Activated naive CD4-positive, alpha-beta T cell treated with anti-CD3 and anti-CD28 coated beads for 36 hours (primary cell): ENCODE results near the gene TBC1D22A. TPM values are rescaled to one million over a fixed set of nuclear protein-coding genes. Genes with fewer than 3 reads are reported as not detected.

Experiments
- CTCF ChIA-PET: fragments of 350-600 bp; sonication (Branson Sonifier 250); formaldehyde crosslinking; loops from one replicate; lab custom pipeline; 2021; ENCODE audit warnings: antibody characterized with exemption; lab: Charles Lee
- DNase-seq: peaks from one replicate; pipeline ENCODE4 v3.0.0-alpha.2; 2020
- H3K27ac Mint-ChIP-seq: one replicate; pipeline ENCODE4 v1.8.0; 2021; ENCODE audit warnings: mild to moderate bottlenecking, mixed read lengths
- H3K27me3 Mint-ChIP-seq: one replicate; pipeline ENCODE4 v1.8.0; 2021; ENCODE audit warnings: low read depth, mixed read lengths
- H3K36me3 Mint-ChIP-seq: one replicate; pipeline ENCODE4 v1.8.0; 2021; ENCODE audit warnings: low read depth, mixed read lengths
- H3K4me1 Mint-ChIP-seq: one replicate; pipeline ENCODE4 v1.8.0; 2021; ENCODE audit warnings: low read depth, mixed read lengths
- H3K4me3 Mint-ChIP-seq: one replicate; pipeline ENCODE4 v1.8.0; 2021; ENCODE audit warnings: mild to moderate bottlenecking, moderate library complexity, mixed read lengths
- H3K9me3 Mint-ChIP-seq: one replicate; pipeline ENCODE4 v1.8.0; 2021; ENCODE audit warnings: mixed read lengths
- intact Hi-C: fragments of 100-400 bp; cut with micrococcal nuclease; formaldehyde crosslinking; loops from one replicate; pipeline ENCODE4 v1.15.1; 2023
- total RNA-seq, 2 experiments: library from RNA; stranded (reverse); gene quantifications; one replicate each; pipeline ENCODE4 v1.2.3, GENCODE V29; 2021

The TBC1D22A gene
- total RNA-seq, 2 experiments from 2014 or later, result 20.1 to 21.4 TPM

DNA sequence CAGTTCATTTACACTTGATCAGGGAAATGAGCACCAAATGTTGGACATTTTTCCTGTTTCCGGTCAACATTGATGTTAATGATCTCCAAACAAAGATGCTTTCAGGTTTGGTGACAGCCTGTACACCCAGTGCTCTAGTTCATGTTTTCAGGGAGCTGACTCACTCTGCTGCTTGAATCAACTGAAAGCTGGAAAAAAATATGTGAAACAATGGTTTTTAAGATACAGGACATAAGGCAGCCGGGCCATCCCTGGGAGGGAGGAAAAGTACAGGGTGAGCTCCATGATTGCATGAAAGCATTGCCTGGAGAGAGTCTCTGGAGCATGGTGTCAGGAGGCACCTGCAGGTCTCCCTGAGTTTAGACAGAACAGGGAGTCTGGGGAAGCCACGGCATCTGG is 259.6 kb downstream of the TBC1D22A start:
- H3K27ac Mint-ChIP-seq, result no peak overlapping the region
- CTCF ChIA-PET, result no interaction called here
- DNase-seq, result no peak
- intact Hi-C loops, result no loop called here
- H3K4me3 Mint-ChIP-seq, result no peak overlapping the region
- H3K36me3 Mint-ChIP-seq, result peaks cover 5% of the 10 kb centered on the region
- no peaks in the 10 kb centered on the region for H3K27me3 Mint-ChIP-seq
- H3K9me3 Mint-ChIP-seq, result no peaks in the 10 kb centered on the region
- H3K4me1 Mint-ChIP-seq, result peaks cover 34% of the 10 kb centered on the region

DNA sequence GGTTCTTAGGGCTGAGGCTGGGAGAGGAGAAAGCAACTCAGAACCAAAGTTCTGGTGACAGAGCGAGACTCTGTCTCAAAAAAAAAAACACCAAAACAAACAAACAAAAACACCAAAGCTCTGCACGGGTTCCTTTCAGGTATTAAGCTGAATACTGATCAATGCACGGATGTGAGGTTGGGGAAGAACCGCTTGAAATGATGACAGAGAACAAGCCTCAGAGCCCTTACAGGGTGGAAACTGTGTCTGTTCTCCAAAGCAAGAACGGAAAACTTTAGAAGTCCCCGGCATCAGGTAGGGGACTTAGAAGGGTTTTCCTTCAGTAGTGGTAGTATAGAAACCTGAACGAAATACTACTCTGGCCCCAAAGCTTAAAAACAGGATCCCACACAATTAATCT is 260.0 kb downstream of the TBC1D22A start:
- peak; percentile 15 for DNase-seq
- CTCF ChIA-PET, result interaction anchor here (0.6 kb wide), 1 partner anchor 8 kb away, joined by 3 read pairs; no protein-coding TSS in a partner anchor
- Mint-ChIP-seq H3K27ac (no peak overlapping the region), H3K27me3 (no peaks in the 10 kb centered on the region), H3K4me1 (peaks cover 34% of the 10 kb centered on the region), H3K4me3 (no peak overlapping the region), H3K9me3 (no peaks in the 10 kb centered on the region), H3K36me3 (peaks cover 5% of the 10 kb centered on the region)
- intact Hi-C loops, result no loop called here

DNA sequence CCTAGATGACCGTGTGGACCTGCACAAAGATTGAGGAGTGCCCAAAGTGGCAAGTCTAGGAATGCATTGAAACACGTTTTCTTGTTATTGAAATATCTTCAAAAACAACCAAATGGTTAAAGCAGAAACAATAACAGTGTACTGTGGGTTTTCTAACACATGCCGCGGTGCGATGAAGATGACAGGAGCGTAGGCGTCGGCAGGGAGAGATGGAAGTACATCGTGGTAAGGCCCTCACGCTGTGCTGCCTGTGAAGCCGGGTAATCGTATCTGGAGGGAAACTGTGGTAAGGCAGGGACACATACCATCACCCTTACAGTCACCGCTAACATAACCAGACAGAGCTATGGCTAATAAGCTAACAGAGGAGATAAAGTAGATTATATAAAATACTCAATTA is 261.4 kb downstream of the TBC1D22A start:
- no peak for DNase-seq
- Mint-ChIP-seq H3K4me1 (peaks cover 34% of the 10 kb centered on the region), H3K36me3 (peaks cover 5% of the 10 kb centered on the region), H3K27ac (no peak overlapping the region), H3K9me3 (no peaks in the 10 kb centered on the region), H3K27me3 (no peaks in the 10 kb centered on the region), H3K4me3 (no peak overlapping the region)
- intact Hi-C loops, result no loop called here
- CTCF ChIA-PET, result no interaction called here

DNA sequence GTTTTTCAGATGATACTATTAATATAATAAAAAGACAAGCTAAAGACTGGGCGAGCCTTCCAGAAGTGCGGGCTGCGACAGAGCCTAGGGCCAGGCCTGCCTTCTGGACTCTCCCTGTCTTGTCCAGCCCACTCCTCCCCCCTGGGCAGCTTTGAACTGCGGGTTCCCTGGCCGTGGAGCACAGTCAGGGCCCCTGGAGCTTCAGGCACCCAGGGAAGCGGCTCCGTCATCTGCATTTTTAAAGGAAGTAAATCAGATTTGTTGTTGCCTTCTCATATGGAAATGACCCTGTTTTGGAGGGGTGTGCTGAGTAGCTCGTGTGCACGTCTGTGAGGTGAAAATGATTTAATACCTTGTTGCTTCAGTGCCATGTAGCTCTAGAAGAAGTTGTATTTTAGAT is 265.3 kb downstream of the TBC1D22A start:
- Mint-ChIP-seq H3K27me3 (no peaks in the 10 kb centered on the region), H3K9me3 (no peaks in the 10 kb centered on the region), H3K4me1 (peaks cover 8% of the 10 kb centered on the region), H3K4me3 (no peak overlapping the region), H3K27ac (no peak overlapping the region), H3K36me3 (peaks cover 3% of the 10 kb centered on the region)
- CTCF ChIA-PET, result interaction anchor here (0.6 kb wide), 1 partner anchor 190 kb away, joined by 4 read pairs; no protein-coding TSS in a partner anchor
- intact Hi-C loops, result no loop called here
- DNase-seq, result no peak

DNA sequence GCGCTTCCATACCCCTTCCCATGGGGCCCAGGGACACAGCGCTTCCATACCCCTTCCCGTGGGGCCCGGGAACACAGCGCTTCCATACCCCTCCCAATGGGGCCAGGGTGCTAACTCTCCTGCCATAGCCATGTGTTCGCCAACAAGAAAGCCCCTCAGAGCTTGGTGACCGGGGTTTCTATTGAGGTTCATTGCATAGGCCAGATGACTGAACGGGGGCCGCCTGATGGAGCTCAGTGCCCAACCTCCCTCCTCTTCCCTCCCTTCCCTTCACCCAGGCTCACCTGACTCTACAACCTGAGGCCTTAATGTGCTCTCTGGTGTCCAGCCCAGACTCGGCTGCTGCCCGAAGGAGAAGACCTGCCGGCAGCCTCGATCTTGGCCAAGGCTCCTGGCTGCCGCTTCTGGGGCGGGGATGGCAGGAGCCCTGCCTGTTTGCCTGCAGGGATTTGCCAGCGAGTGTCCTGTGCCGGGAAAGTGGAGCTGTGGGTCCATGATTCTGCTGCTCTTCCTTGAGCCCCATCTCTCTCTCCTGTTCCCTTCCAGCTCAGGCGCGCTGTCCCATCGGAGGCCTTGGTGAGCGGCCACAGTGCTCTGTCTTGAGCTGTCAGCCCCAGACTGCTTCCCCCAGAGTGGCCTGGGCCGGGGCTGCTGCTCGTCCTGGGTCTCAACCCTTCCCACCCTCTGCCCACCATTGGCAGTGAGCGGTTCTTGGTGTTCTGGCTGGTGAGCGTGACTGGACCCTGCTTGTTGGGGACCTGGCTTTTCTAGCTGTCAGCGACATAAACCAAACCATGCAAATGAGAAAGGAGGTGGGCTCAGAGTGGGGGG is 267.0 kb downstream of the TBC1D22A start:
- CTCF ChIA-PET, result no interaction called here
- H3K27me3 Mint-ChIP-seq, result no peaks in the 10 kb centered on the region
- intact Hi-C loops, result no loop called here
- no peaks in the 10 kb centered on the region for H3K9me3 Mint-ChIP-seq
- DNase-seq, result no peak
- no peaks in the 10 kb centered on the region for H3K4me1 Mint-ChIP-seq
- no peaks in the 10 kb centered on the region for H3K36me3 Mint-ChIP-seq
- no peak overlapping the region for H3K4me3 Mint-ChIP-seq
- no peak overlapping the region for H3K27ac Mint-ChIP-seq

DNA sequence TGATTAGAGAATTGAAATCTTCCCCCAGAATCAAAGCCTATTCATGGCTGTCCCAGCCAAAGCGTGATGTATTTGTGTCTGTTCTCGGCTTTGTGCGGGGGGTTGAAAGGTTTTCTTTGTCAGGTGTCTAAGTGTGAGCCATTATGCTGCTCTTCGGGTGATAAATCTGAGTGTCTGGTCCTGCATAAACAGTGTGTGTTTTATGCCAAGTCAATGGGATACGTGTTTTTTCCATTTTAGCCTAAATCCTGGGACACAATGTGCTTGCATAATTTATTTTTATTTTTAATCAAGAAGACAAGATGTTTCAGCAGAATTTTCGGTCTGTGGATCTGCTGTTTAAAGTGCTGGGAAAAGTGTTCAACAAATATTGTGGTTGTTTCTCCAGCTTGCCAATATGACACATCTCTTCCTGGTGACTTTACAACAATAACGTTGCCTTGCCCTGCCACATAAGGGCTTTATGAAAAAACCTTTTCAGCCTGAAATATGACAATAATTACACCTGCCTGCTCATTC is 267.8 kb downstream of the TBC1D22A start:
- no peak for DNase-seq
- CTCF ChIA-PET, result no interaction called here
- H3K36me3 Mint-ChIP-seq, result no peaks in the 10 kb centered on the region
- no peaks in the 10 kb centered on the region for H3K4me1 Mint-ChIP-seq
- no peak overlapping the region for H3K4me3 Mint-ChIP-seq
- no peaks in the 10 kb centered on the region for H3K27me3 Mint-ChIP-seq
- no peaks in the 10 kb centered on the region for H3K9me3 Mint-ChIP-seq
- intact Hi-C loops, result no loop called here
- H3K27ac Mint-ChIP-seq, result no peak overlapping the region

DNA sequence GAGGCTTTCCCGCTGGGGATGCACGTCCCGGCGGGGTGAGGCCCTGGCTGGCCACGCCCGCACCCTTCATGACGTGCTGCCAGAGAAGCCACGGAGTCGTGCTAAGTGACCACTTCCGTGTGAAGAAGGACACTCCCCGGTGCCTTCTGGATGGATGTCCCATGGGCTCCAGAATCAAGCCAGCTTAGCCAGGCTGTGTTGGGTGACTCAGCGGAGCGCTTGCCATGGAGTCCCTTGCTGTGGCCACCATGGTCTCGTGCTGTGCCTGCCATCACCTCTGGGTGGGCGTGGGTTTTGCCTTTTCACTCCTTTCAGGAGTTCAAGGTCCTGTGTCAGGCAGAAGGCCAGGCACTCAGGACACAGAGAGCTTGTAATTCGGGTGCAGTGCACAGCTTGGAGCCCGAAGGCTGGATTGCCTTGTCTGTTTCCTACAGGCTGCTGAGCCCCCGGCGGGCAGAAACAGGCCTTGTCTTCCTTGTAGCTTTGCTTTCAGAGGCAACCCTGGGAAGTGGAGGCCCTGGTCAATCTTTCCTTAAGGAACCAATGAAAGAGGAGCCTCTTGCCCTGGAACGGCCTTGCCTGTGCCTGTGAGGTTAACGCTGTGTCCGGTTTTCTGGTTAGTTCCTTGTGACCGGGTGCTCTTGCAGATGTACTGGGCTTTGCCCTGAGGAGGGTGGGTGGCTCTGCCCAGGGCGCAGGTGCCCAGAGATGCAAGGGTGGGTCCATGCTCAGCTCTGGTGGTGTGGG is 268.6 kb downstream of the TBC1D22A start:
- no peak for DNase-seq
- CTCF ChIA-PET, result no interaction called here
- Mint-ChIP-seq H3K4me1 (no peaks in the 10 kb centered on the region), H3K9me3 (no peaks in the 10 kb centered on the region), H3K36me3 (no peaks in the 10 kb centered on the region), H3K27me3 (no peaks in the 10 kb centered on the region), H3K27ac (no peak overlapping the region), H3K4me3 (no peak overlapping the region)
- intact Hi-C loops, result no loop called here

DNA sequence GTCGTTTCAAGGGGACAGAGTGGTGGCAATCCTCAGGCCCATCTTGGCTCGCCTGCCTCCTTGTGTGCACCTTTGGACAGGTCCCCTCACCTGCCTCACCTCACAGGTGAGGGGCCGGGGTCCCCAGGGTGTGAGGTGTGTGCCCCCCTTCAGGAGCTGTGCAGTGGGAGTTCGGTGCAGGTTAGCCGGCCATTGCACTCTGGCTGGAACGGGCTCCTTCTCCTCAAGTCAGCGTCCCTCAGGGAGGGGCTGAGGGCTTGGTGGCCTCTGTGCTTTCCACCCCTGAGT is 269.1 kb downstream of the TBC1D22A start:
- no peak for DNase-seq
- Mint-ChIP-seq H3K9me3 (no peaks in the 10 kb centered on the region), H3K4me1 (no peaks in the 10 kb centered on the region), H3K36me3 (no peaks in the 10 kb centered on the region), H3K27me3 (no peaks in the 10 kb centered on the region), H3K4me3 (no peak overlapping the region), H3K27ac (no peak overlapping the region)
- CTCF ChIA-PET, result no interaction called here
- intact Hi-C loops, result no loop called here

DNA sequence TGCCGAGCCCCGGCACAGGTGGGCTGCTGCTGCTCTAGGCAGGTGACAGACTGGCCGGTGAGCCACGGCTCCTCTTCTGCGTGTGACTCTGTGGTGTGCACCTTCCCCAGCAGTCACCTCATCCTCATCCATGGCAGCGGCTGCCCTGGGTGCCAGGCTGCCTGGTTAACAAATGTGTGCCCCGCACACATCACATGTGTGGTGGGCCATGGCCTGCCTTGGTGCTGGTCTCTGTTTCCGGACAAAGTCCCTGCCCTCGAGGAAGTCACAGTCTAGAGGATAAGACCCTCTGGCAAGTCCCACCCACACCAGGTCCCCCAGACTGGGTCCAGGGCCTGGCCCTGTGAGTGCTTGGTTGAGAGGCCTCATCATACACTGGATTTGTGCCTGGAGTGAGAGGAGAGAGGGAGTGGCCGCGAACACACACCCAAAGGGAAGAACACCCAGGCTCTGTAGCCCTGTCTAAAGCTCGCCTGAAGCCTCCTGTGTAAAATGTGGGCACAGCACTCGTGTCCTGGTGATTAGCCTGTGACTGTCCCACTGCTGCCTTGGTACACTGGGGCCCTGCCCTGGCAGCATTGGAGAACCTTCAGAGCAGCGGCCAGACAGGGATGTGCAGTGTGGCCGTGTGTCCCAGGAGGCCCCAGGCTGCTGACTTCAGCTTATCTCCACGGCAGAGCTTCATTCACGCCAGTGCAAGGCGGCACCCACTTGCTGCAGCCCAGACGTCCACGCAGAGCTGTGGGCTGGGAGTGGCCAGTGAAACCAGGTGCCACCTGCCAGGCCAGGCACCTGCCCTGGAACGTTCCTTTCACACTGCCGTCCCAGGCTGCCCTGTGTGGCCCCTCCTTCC is 269.9 kb downstream of the TBC1D22A start:
- H3K4me3 Mint-ChIP-seq, result no peak overlapping the region
- intact Hi-C loops, result no loop called here
- no peaks in the 10 kb centered on the region for H3K9me3 Mint-ChIP-seq
- no peaks in the 10 kb centered on the region for H3K4me1 Mint-ChIP-seq
- CTCF ChIA-PET, result no interaction called here
- H3K27ac Mint-ChIP-seq, result no peak overlapping the region
- H3K36me3 Mint-ChIP-seq, result no peaks in the 10 kb centered on the region
- no peak for DNase-seq
- no peaks in the 10 kb centered on the region for H3K27me3 Mint-ChIP-seq

DNA sequence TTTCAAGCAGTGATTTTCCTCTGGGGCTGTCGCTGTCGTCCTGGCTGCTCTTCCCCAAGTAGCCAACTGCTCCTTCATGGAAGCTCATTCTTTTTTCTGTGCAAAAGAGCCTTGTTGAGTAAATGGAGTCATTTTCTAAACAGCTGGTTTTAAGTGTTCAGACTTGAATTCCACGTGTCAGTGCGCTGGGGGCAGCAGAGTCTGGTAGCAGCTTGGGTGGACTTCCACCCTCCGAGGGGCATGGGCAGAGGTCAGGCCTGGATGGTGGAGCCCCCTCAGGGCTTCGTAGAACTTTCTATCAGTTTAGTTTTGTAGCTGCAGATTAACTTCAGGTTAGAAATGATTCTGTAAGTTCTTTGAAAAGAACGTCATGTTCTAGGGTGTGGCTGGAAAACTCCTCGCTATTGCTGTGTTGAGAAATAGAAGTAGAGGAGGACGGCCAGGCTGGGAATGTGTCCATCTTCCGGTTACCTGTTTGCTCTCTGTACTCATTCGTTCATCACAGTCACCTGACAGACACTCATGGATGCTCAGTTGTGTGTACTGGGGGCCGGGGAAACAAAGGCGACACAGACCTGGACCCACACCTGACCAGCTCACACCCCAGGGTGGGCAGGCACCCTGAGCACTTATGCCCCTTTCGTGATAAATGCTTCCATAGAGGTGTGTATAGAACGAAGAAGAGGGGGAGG is 270.7 kb downstream of the TBC1D22A start:
- no peak overlapping the region for H3K27ac Mint-ChIP-seq

DNA sequence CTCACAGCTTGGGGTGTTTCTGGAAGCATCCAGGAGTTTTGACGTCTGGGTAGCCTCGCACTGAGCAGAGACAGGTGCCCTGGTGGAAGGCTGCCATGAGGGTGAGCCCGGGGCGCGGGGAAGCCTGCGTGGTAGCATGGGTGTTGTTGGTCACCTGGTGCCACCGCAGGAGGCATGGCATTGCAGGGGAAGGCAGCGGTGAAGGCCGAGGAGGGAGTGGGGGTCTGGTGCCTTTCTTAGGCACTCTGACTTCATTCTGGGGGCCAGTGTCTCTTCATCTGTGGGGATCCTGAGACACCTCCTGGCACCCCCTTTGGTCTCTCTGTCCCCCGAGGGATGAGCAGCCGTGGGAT is 271.2 kb downstream of the TBC1D22A start:
- H3K4me3 Mint-ChIP-seq, result no peak overlapping the region
- CTCF ChIA-PET, result no interaction called here
- no peaks in the 10 kb centered on the region for H3K4me1 Mint-ChIP-seq
- DNase-seq, result no peak
- intact Hi-C loops, result no loop called here
- no peak overlapping the region for H3K27ac Mint-ChIP-seq
- no peaks in the 10 kb centered on the region for H3K27me3 Mint-ChIP-seq
- H3K9me3 Mint-ChIP-seq, result no peaks in the 10 kb centered on the region
- H3K36me3 Mint-ChIP-seq, result peaks cover 3% of the 10 kb centered on the region

More for the DNA sequence above, 270.7 kb downstream of the TBC1D22A start:
- CTCF ChIA-PET, result no interaction called here
- Mint-ChIP-seq H3K4me1 (no peaks in the 10 kb centered on the region), H3K27me3 (no peaks in the 10 kb centered on the region), H3K9me3 (no peaks in the 10 kb centered on the region), H3K36me3 (peaks cover 2% of the 10 kb centered on the region), H3K4me3 (no peak overlapping the region)
- DNase-seq, result no peak
- intact Hi-C loops, result no loop called here
